PC-9 (cell line): ENCODE measurements around the gene EID1. TPM values are rescaled to one million over a fixed set of nuclear protein-coding genes. Genes with fewer than 3 reads are reported as not detected.

ENCODE experiments used
- BruUV-seq: library from RNA; stranded (reverse); fragments of 400-500 nt; replicated peaks from 2 replicates; lab custom pipeline; 2021; lab: Mats Ljungman, UMichigan
- CTCF ChIA-PET: fragments of 300-600 bp; sonication (Branson Sonifier 250); formaldehyde crosslinking; loops from one replicate; lab custom pipeline; 2022; ENCODE audit warnings: antibody characterized with exemption; lab: Charles Lee
- POLR2A ChIA-PET: fragments of 300-600 bp; sonication (Branson Sonifier 250); formaldehyde crosslinking; loops from one replicate; lab custom pipeline; 2022; ENCODE audit warnings: antibody characterized with exemption; ENCODE audit not compliant: unreplicated experiment; lab: Charles Lee
- DNase-seq, 2 experiments: peaks; one replicate each; pipeline versions ENCODE4 v3.0.0 to v3.0.0-alpha.2; 2015 to 2022; ENCODE audit warnings: mixed read lengths in 1 of 2
- H2AFZ ChIP-seq: fragments of 200-600 bp; sonication (generic); 2 replicates; pipeline ENCODE4 v1.8.1; 2017; ENCODE audit warnings: antibody characterized with exemption
- H3F3A ChIP-seq: fragments of 200-600 bp; sonication (generic); 2 replicates; pipeline ENCODE4 v1.8.1; 2017; ENCODE audit warnings: antibody characterized with exemption, mild to moderate bottlenecking, low read depth; ENCODE audit not compliant: insufficient read depth
- H3K27ac ChIP-seq: fragments of 200-600 bp; sonication (generic); 2 replicates; pipeline ENCODE4 v1.6.1; 2016; ENCODE audit warnings: mixed run types
- H3K27me3 ChIP-seq: fragments of 200-600 bp; sonication (generic); 2 replicates; pipeline ENCODE4 v1.6.1; 2016; ENCODE audit warnings: low read depth, mixed run types; ENCODE audit not compliant: insufficient read depth
- H3K36me3 ChIP-seq: fragments of 200-600 bp; sonication (generic); 2 replicates; pipeline ENCODE4 v1.6.1; 2016; ENCODE audit warnings: low read depth, mixed run types
- H3K4me1 ChIP-seq: fragments of 200-600 bp; sonication (generic); replicated peaks from 2 replicates; pipeline ENCODE4 v1.6.1; 2016; ENCODE audit warnings: mixed run types; ENCODE audit not compliant: insufficient read depth
- H3K4me2 ChIP-seq: fragments of 200-600 bp; sonication (generic); 2 replicates; pipeline ENCODE4 v1.6.1; 2017; ENCODE audit warnings: mixed run types
- H3K4me3 ChIP-seq: fragments of 200-600 bp; sonication (generic); 2 replicates; pipeline ENCODE4 v1.6.1; 2016; ENCODE audit warnings: mixed run types
- H3K79me2 ChIP-seq: fragments of 200-600 bp; sonication (generic); 2 replicates; pipeline ENCODE4 v1.6.1; 2017; ENCODE audit warnings: low read depth, mixed run types
- H3K9me2 ChIP-seq: fragments of 200-600 bp; sonication (generic); 2 replicates; pipeline ENCODE4 v1.8.1; 2017; ENCODE audit warnings: mild to moderate bottlenecking; ENCODE audit not compliant: insufficient read depth
- H3K9me3 ChIP-seq: fragments of 200-600 bp; sonication (generic); 2 replicates; pipeline ENCODE4 v1.8.1; 2016; ENCODE audit warnings: low read depth; ENCODE audit not compliant: insufficient read depth
- H4K20me1 ChIP-seq: fragments of 200-600 bp; sonication (generic); 2 replicates; pipeline ENCODE4 v1.8.1; 2017; ENCODE audit not compliant: insufficient read depth
- EZH2 ChIP-seq: fragments of 200-600 bp; sonication (generic); IDR thresholded peaks from 2 replicates; pipeline ENCODE4 v1.8.0; 2017; ENCODE audit warnings: antibody characterized with exemption, low read depth
- intact Hi-C: fragments of 100-400 bp; cut with micrococcal nuclease; formaldehyde crosslinking; loops from one replicate; pipeline ENCODE4 v1.10.0; 2022; ENCODE audit not compliant: unreplicated experiment
- total RNA-seq: library from RNA; stranded (reverse); gene quantifications from 2 replicates; pipeline ENCODE4 v1.2.3, GENCODE V29; 2021
- TF ChIP-seq, protein P1 (sequence below): fragments of 200-600 bp; sonication (generic); conservative IDR thresholded peaks from 2 replicates; pipeline ENCODE4 v1.6.1; 2017; ENCODE audit warnings: mixed run types, antibody characterized with exemption, mild to moderate bottlenecking, moderate library complexity

EID1 gene
- total RNA-seq, 1 experiment from 2014 or later, result 73.9 TPM

DNA sequence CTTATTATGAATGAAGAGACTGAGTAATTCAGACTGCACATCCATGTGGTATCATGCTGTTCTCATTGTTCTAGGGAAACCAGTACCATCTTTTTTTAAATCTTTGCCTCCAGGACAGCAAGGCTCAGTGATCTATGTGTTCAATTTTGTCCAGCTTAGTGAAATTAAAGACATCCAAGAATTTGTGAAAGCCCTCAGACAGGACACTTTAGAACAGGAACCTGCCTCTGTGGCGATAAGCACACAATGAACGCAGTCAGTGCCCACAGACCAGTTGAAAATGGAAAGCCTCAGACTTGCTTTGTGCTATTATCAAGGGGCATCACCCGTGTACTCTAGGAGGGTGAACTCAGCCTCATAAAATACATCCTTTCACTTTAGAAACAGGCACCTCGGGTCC, 20.1 kb downstream of the EID1 start:
- POLR2A ChIA-PET, result no interaction called here
- H3K9me3 ChIP-seq, result no peaks in the 10 kb centered on the region
- no peaks in the 10 kb centered on the region for H3F3A ChIP-seq
- intact Hi-C loops, result no loop called here
- no peaks in the 10 kb centered on the region for H3K79me2 ChIP-seq
- no TSS peak for BruUV-seq
- no peak for DNase-seq
- H3K4me2 ChIP-seq, result no peak overlapping the region
- H3K9me2 ChIP-seq, result no peaks in the 10 kb centered on the region
- H3K4me1 ChIP-seq, result no peaks in the 10 kb centered on the region
- H3K36me3 ChIP-seq, result no peaks in the 10 kb centered on the region
- H3K27me3 ChIP-seq, result no peaks in the 10 kb centered on the region
- no peak overlapping the region for H3K27ac ChIP-seq
- TF ChIP-seq EZH2, result no peak
- TF ChIP-seq, protein P1, sequence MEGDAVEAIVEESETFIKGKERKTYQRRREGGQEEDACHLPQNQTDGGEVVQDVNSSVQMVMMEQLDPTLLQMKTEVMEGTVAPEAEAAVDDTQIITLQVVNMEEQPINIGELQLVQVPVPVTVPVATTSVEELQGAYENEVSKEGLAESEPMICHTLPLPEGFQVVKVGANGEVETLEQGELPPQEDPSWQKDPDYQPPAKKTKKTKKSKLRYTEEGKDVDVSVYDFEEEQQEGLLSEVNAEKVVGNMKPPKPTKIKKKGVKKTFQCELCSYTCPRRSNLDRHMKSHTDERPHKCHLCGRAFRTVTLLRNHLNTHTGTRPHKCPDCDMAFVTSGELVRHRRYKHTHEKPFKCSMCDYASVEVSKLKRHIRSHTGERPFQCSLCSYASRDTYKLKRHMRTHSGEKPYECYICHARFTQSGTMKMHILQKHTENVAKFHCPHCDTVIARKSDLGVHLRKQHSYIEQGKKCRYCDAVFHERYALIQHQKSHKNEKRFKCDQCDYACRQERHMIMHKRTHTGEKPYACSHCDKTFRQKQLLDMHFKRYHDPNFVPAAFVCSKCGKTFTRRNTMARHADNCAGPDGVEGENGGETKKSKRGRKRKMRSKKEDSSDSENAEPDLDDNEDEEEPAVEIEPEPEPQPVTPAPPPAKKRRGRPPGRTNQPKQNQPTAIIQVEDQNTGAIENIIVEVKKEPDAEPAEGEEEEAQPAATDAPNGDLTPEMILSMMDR, result no peak
- CTCF ChIA-PET, result no interaction called here
- no peak overlapping the region for H2AFZ ChIP-seq
- H3K4me3 ChIP-seq, result no peak overlapping the region
- no peaks in the 10 kb centered on the region for H4K20me1 ChIP-seq

DNA sequence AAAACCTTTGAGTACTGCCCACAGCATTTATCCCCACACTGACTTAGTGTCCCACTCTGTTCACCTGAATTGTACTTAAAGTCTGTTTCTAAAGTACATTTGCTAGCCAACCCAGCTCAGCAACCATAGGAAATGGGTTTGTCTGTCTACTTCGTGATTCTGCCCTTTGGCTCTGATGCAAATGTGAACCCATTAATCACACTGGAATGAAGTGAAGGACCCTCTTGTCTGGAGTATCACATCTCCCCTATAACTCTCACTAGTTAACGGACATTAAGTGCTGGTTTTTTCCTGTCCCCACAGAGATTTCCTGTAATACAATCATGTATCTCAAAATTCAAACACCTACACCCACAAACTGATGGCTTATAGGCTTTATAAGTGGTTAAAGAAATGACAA, 20.5 kb downstream of the EID1 start:
- ChIA-PET CTCF (no interaction called here), POLR2A (no interaction called here)

GRCh38 chr15:48899793-48900192, 21.9 kb downstream of the EID1 start:
- no peak for DNase-seq
- no TSS peak for BruUV-seq
- Histone ChIP-seq H3K9me3 (no peaks in the 10 kb centered on the region), H3K36me3 (no peaks in the 10 kb centered on the region), H3F3A (no peaks in the 10 kb centered on the region), H4K20me1 (no peaks in the 10 kb centered on the region), H3K4me3 (no peak overlapping the region), H3K79me2 (no peaks in the 10 kb centered on the region), H3K27ac (no peak overlapping the region), H2AFZ (no peak overlapping the region), H3K4me1 (no peaks in the 10 kb centered on the region), H3K4me2 (no peak overlapping the region), H3K9me2 (no peaks in the 10 kb centered on the region), H3K27me3 (no peaks in the 10 kb centered on the region)
- intact Hi-C loops, result no loop called here
- CTCF ChIA-PET, result no interaction called here
- TF ChIP-seq, protein P1, result no peak
- no peak for TF ChIP-seq EZH2
- POLR2A ChIA-PET, result no interaction called here

More for the DNA sequence above, 20.5 kb downstream of the EID1 start:
- intact Hi-C loops, result no loop called here
- Histone ChIP-seq H3K4me2 (no peak overlapping the region), H3K9me3 (no peaks in the 10 kb centered on the region), H4K20me1 (no peaks in the 10 kb centered on the region), H3K9me2 (no peaks in the 10 kb centered on the region), H3F3A (no peaks in the 10 kb centered on the region), H3K27ac (no peak overlapping the region), H3K4me3 (no peak overlapping the region), H2AFZ (no peak overlapping the region), H3K79me2 (no peaks in the 10 kb centered on the region), H3K27me3 (no peaks in the 10 kb centered on the region), H3K4me1 (no peaks in the 10 kb centered on the region), H3K36me3 (no peaks in the 10 kb centered on the region)
- TF ChIP-seq EZH2, result no peak
- TF ChIP-seq, protein P1, result no peak
- no peak for DNase-seq
- no TSS peak for BruUV-seq
